ENCODE data around the gene IGFALS.

DNA sequence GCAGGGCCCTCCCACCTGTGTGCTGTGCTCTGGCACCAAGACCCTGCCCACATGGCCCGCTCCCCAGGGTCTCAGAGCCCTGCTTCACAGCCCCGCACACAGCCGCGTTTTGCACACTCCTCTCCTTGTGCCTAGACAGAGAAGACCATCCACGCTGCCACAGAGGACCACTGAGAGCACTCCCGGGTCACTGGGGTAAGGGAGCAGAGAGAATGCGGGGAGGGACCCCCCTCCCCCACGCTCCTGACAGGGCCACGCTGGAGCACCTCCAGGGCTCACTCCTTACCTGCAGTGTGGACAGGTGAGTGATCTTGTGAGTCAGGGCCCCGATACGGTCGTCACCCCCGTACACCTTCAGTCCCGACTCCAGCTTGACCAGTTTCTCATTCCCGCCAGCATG, 26.1 kb upstream of the IGFALS start:
- TF ChIP-seq, protein P1, sequence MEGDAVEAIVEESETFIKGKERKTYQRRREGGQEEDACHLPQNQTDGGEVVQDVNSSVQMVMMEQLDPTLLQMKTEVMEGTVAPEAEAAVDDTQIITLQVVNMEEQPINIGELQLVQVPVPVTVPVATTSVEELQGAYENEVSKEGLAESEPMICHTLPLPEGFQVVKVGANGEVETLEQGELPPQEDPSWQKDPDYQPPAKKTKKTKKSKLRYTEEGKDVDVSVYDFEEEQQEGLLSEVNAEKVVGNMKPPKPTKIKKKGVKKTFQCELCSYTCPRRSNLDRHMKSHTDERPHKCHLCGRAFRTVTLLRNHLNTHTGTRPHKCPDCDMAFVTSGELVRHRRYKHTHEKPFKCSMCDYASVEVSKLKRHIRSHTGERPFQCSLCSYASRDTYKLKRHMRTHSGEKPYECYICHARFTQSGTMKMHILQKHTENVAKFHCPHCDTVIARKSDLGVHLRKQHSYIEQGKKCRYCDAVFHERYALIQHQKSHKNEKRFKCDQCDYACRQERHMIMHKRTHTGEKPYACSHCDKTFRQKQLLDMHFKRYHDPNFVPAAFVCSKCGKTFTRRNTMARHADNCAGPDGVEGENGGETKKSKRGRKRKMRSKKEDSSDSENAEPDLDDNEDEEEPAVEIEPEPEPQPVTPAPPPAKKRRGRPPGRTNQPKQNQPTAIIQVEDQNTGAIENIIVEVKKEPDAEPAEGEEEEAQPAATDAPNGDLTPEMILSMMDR (IDR thresholded peaks at IDR 0.05; ENCODE audit: insufficient read depth, low read length, poor library complexity, severe bottlenecking), result no peak
- TF ChIP-seq EZH2phosphoT487 (conservative IDR thresholded peaks at IDR 0.05; ENCODE audit: low read length), result no peak
